CD4-positive, alpha-beta T cell treated with Interleukin-17A for 4 hours (primary cell): ENCODE data around the gene RNASEH1.

Experiments
- DNase-seq: peaks from one replicate; pipeline ENCODE4 v3.0.0-alpha.2; 2020; ENCODE audit warnings: mixed read lengths

Gene RNASEH1

DNA sequence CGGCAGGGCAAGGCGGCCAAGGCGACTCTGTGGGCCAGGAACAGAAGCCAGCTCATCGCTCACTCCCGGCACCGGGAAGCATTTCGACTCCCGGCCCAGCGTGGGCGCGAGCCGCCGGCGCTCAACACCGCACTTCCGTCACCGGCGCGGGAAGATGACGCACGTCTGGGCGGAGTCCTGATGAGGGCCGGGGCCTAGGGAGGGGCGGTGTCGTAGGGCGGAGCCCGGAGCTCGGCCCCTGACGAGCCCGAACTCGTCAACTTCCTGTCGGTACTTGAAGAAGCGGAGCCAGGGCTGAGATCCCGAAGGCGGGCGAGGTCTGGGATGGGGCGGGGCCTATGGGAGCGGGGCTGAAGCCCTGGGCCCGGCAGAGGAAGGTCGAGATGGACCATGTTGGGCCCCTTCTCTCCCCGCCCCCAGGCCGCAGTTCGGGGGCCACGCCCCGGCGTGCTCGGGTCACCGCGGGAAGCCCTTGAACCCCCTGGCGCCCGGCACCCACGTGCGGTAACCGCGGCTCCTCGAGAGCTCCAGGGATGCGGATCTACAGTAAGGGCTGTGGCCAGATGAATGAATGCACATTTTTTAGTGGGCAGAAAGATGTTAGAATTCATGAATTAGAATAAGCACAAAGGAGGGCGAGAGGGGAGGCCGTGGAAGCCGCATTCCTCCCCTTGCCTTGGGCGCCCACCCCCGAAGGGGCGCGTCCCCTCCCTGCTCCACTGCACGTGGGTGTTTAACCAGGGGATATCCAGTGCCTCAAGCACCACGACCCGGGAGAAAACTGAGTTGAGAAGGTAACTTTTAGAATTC lies at the start of gene RNASEH1:
Gene RNASEH1 (minus strand): TSS at position 129 of the 810 bp plus-strand sequence. CDS start 73 bp downstream, at position 56.
- DNase-seq = peak; percentile 98

- no peak for DNase-seq
Observed at GRCh38 chr2:3606370-3607201, 48.5 kb upstream of the RNASEH1 start.

GRCh38 chr2:3606028-3606369 lies 47.9 kb upstream of the RNASEH1 start:
- DNase-seq = no peak

GRCh38 chr2:3604991-3605961 lies 47.1 kb upstream of the RNASEH1 start:
- peak; percentile 68 for DNase-seq

- DNase-seq = no peak
Observed at GRCh38 chr2:3604207-3604877, 46.2 kb upstream of the RNASEH1 start.

- no peak for DNase-seq
Observed at GRCh38 chr2:3603536-3604206, 45.5 kb upstream of the RNASEH1 start.

DNA sequence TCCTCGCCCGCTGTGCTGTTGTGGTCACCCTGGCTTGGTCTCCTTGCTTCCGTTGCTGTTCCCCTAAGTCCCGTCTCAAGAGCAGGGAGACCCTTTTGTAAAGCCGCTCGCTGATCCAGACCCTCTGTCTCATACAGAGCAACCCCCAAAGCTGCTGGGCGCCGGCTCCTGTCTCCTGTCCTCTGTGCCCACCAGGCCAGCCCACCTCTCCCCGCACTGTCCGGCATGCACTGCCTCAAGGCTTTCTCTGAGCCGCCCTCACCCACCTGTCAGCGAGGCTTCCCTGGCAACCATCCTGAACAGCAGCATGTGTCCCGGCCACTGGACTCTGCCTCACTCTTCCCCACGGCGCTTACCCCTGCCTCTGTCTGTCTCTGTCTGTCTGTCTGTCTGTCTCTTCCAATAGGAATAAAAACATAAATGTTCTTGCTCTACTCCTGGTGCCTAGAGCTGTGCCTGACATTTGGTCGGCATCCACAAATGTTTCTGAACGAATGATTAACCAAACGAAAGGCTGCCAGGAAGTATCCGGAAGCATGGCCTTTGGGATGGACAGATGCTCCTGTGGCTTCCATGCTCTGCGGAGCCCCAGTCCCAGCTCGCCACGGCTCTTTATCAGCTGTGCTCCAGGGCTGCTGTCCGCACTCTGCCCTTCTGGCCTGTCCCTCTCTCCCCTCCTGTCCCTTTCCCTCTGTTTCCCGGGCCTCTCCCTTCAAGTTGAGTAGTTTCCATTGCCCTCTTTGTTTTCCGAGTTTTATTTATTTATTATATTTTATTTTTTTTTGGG lies 44.6 kb upstream of the RNASEH1 start:
- no peak for DNase-seq

DNA sequence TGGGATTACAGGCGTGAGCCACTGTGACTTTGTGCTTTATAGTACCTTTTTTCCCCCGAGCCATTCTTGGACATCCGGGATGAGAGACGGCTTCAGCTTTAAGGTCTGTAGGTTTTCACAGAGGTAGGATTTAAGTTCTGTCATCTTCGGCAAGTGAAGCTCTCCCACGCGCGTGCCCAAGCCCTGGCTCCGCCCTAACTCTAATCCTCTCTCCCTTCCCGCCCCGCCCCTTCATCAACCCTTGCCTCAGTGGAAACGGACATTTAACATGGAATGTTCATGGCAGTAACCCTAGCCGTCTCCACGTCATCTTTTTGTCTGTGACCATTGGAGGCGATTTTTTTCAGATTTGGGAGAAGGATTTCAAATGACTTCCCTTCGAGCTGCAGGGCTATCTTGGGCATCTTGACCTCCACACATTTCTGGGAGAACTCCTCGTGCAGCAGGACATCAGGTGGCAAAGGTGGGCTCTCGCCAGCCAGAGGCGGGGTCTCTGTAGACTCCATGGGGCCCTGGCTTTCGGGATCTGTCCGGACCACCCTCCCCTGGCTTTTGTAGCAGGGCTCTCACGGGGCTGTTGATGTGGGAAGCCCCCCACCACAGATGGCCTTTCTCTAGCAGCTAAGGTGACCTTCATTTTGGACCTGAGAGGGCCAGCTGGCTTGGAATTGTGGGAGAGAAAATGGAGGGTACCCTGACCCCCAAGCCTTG lies 43.6 kb upstream of the RNASEH1 start:
- no peak for DNase-seq

- DNase-seq = no peak
Observed at GRCh38 chr2:3600256-3600855, 42.2 kb upstream of the RNASEH1 start.

DNA sequence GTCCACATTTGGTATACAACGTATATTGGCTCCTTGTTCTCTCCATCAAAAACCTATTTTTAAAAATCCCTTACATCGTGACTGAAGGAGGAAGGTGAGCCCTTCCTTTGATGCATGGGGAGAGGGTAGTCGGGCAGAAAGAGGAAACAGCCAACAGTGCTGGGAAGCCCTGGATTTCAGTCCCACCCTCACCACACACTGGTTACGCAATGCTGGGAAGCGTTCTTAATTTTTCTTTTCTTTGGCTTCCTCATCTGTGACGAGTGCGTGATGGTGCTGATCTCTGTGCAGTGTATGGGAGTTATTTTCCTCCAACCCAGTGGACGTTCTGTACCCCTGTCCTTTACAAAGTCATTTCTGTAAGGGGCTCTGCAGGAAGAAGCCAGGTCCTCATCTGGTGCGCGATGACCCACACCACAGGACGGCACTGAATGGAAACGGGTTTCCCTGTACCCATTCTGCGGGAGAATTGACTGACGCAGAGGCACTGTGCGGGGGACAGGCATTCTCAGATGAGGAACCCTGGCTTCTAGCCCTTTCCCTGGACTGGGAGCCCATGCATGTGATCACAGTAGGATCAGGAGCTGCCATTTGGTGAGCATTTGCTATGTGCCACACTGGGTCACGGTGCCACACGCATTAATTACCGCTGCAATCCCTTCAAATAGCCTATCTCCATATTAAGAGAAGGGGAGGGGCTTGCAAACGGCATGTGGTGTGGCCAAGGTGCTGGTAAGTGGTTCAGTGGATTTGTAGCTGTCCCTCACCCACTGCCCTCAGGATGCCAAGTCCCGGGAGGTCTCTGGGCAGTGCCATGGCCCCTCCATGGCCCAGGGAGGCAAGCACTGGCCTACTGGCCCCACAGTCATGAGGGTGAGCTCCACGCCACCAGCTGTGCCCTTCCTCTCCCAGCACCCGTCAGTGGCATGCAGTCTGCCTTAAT lies 41.0 kb upstream of the RNASEH1 start:
- DNase-seq = no peak

- DNase-seq = no peak
Observed at GRCh38 chr2:3598197-3598910, 40.2 kb upstream of the RNASEH1 start.

DNA sequence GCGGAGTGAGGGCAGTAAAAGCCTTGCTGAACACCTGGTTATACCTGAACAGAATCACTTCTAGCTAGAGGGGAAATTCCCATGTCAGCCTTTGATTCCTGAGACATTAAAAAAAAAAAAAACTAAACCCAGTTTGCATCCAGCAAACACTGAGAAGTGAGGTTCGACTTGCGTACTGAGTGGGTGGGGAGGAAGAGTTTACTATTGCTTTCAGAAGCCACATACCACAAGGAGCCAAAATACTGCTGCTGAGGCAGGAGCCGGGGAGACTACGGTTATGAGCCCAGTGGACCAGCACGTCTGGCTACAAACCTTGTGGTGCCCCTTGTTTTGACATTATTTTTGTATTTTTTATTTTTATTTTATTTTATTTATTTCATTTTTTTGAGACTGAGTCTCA lies 39.4 kb upstream of the RNASEH1 start:
- no peak for DNase-seq

- no peak for DNase-seq
Observed at GRCh38 chr2:3596901-3597417, 38.8 kb upstream of the RNASEH1 start.

GRCh38 chr2:3595985-3596384 lies 37.9 kb upstream of the RNASEH1 start:
- DNase-seq = no peak

DNA sequence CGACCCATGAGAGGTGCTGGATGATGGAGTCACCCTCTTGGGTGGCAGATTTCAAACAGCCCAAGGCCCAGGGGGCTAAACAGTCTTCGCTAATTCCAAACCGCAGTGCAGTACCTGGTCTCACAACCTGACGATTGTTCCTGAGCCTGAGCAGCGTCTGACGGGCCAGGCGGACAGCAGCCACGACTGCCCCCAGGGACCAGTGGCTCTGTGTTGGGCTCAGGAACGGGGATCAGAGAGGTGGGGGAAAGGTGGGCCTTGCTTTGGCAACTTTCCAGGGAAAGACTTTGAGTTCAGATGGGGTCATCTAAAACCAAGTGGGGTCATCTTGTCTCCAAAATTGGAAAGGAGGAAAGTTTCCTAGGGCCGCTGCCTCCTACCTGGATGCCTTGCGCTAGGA lies 37.3 kb upstream of the RNASEH1 start:
- no peak for DNase-seq

- no peak for DNase-seq
Observed at GRCh38 chr2:3594493-3595281, 36.6 kb upstream of the RNASEH1 start, which contains the start of gene COLEC11. COLEC11 (plus strand) TSS chr2:3595112; CDS start chr2:3604341, 9,229 bp downstream.

DNA sequence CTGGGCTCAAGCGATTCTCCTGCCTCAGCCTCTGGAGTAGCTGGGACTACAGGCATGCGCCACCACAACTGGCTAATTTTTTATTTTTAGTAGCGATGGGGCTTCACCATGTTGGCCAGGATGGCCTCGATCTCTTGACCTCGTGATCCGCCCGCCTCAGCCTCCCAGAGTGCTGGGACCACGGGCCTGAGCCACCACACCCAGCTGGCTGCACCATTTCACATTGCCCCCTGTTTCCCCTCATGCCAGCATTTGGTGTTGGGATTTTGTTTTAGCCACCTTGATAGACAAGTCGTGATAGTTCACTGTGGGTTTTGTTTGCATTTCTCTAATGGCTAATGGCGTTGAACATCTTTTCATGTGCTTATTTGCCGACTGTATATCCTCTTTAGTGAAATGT lies 31.0 kb upstream of the RNASEH1 start:
- DNase-seq = no peak
